Stimulated activated CD8-positive, alpha-beta memory T cell treated with anti-CD3 and anti-CD28 coated beads, Interleukin-15, amount 100 ng/mL, for 48 hours (primary cell): Measurements from ENCODE around the gene RGPD6.
"Not testable (repeated sequence)": the region's sequence is repeated elsewhere in the genome, so short reads cannot be mapped to it uniquely, and the experiment has no call there.

Source experiments
- DNase-seq, 2 donors: peaks; one replicate each; pipeline ENCODE4 v3.0.0-alpha.2; 2020; ENCODE audit warnings: low read depth in 2 of 2

RGPD6 gene

GRCh38 chr2:110481200-110481599, 95.8 kb downstream of the RGPD6 start:
- not testable (repeated sequence) for DNase-seq

GRCh38 chr2:110480084-110480483, 96.9 kb downstream of the RGPD6 start:
- not testable (repeated sequence) for DNase-seq

GRCh38 chr2:110477370-110477769, 99.7 kb downstream of the RGPD6 start:
- not testable (repeated sequence) for DNase-seq

- DNase-seq, result not testable (repeated sequence)
Measured at GRCh38 chr2:110476952-110477351, 100.1 kb downstream of the RGPD6 start.

- not testable (repeated sequence) for DNase-seq
Measured at GRCh38 chr2:110475627-110476359, 101.2 kb downstream of the RGPD6 start.

GRCh38 chr2:110474898-110475297, 102.1 kb downstream of the RGPD6 start:
- DNase-seq, result not testable (repeated sequence)

GRCh38 chr2:110473059-110473358, 104.0 kb downstream of the RGPD6 start:
- not testable (repeated sequence) for DNase-seq

- not testable (repeated sequence) for DNase-seq
Measured at GRCh38 chr2:110472171-110473058, 104.6 kb downstream of the RGPD6 start, which contains the start of gene LIMS4. TSS of gene LIMS4 (minus strand) at chr2:110472816. CDS start at chr2:110472778, 38 bp downstream.

- not testable (repeated sequence) for DNase-seq
Measured at GRCh38 chr2:110468921-110469320, 108.1 kb downstream of the RGPD6 start.

- not testable (repeated sequence) for DNase-seq
Measured at GRCh38 chr2:110465312-110465711, 111.7 kb downstream of the RGPD6 start.
